ACC112 (cell line): ENCODE measurements around the gene RAD51B.

Source experiments
- H2AFZ ChIP-seq: fragments of 200-600 bp; sonication (generic); one replicate; pipeline ENCODE4 v1.6.0; 2017; ENCODE audit warnings: antibody characterized with exemption, low read length; ENCODE audit not compliant: unreplicated experiment
- H3K27ac ChIP-seq: fragments of 200-600 bp; sonication (generic); 2 replicates; pipeline ENCODE4 v1.5.1; 2014; ENCODE audit warnings: low read depth, mild to moderate bottlenecking, antibody characterized with exemption, low read length, moderate library complexity
- H3K27me3 ChIP-seq: fragments of 200-600 bp; sonication (generic); 2 replicates; pipeline ENCODE4 v1.6.1; 2014; ENCODE audit warnings: mild to moderate bottlenecking, antibody characterized with exemption, low read length, moderate library complexity, mixed read lengths; ENCODE audit not compliant: insufficient read depth
- H3K36me3 ChIP-seq: fragments of 200-600 bp; sonication (generic); 2 replicates; pipeline ENCODE4 v1.6.1; 2016; ENCODE audit warnings: mild to moderate bottlenecking, antibody characterized with exemption, low read length, moderate library complexity, mixed read lengths; ENCODE audit not compliant: insufficient read depth
- H3K4me1 ChIP-seq: fragments of 200-600 bp; sonication (generic); one replicate; pipeline ENCODE4 v1.6.1; 2016; ENCODE audit warnings: low read length, mixed read lengths; ENCODE audit not compliant: insufficient read depth, unreplicated experiment, control insufficient read depth
- H3K4me3 ChIP-seq: fragments of 200-600 bp; sonication (generic); 2 replicates; pipeline ENCODE4 v1.5.1; 2014; ENCODE audit warnings: mild to moderate bottlenecking, low read depth, low read length
- H3K79me2 ChIP-seq: fragments of 200-600 bp; sonication (generic); one replicate; pipeline ENCODE4 v1.6.0; 2016; ENCODE audit warnings: low read length; ENCODE audit not compliant: control insufficient read depth, unreplicated experiment, insufficient read depth

Gene RAD51B

DNA sequence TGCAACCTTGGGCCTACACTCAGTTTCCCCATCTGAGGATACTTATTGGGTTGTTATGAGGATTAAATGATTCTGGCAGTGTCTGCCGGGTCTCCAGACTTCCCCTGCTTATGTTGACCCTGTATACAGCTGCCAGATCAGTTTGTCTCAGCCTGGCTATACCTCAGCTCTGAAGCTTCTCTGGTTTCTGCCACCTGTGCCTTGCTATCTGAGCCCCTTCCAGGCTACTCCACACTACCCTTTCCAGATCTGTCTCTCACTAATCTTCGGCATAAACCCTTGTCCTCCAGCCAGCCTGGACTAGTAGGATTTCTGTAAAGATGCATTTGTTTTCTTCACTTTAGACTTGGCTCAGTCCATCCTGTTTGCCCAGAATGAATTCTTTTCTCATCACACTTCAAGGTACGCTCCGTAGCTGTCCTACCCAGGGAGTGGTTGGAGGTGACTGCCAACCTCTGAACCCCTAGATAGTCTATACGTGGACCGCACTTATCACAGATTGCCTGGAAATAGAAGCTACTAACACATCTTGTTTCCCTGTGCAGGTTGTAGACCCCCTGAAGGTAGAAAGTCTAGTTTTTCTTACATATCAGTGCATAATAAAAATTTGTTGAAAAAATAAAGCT, 422.4 kb downstream of the RAD51B start:
- no peak overlapping the region for H3K4me3 ChIP-seq
- H3K79me2 ChIP-seq = no peaks in the 10 kb centered on the region
- H3K27ac ChIP-seq = no peak overlapping the region
- no peaks in the 10 kb centered on the region for H3K36me3 ChIP-seq
- H3K27me3 ChIP-seq = no peaks in the 10 kb centered on the region
- no peak overlapping the region for H2AFZ ChIP-seq
- H3K4me1 ChIP-seq = peaks cover 26% of the 10 kb centered on the region

DNA sequence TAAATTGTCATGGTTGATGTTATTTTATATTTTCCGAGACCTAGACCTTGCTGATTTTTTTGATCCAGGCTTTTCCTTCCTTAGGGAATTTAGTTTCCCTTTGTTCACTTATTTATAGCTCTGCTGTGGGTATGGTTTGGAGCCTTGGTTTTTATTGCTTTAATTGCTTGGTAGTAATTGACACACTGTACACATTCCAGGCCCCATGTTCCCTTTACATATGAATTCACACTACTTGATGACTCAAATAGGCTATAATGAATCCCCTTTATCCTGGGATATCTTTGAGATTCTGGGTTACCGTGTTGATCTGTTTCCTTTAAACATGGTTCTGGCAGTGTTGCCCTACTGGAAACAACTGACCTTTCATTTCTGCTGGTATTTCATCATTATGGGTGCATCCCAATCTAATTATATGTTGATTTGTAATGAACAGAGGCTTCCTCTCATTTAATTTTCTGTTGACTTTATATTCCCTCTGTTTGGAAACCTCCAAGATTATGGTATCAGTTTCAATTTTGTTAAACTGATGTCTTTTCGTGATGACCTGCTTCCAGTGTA, 424.0 kb downstream of the RAD51B start:
- H3K79me2 ChIP-seq = no peaks in the 10 kb centered on the region
- no peaks in the 10 kb centered on the region for H3K27me3 ChIP-seq
- no peak overlapping the region for H3K4me3 ChIP-seq
- H3K36me3 ChIP-seq = no peaks in the 10 kb centered on the region
- no peak overlapping the region for H2AFZ ChIP-seq
- H3K27ac ChIP-seq = no peak overlapping the region
- H3K4me1 ChIP-seq = peaks cover 35% of the 10 kb centered on the region

DNA sequence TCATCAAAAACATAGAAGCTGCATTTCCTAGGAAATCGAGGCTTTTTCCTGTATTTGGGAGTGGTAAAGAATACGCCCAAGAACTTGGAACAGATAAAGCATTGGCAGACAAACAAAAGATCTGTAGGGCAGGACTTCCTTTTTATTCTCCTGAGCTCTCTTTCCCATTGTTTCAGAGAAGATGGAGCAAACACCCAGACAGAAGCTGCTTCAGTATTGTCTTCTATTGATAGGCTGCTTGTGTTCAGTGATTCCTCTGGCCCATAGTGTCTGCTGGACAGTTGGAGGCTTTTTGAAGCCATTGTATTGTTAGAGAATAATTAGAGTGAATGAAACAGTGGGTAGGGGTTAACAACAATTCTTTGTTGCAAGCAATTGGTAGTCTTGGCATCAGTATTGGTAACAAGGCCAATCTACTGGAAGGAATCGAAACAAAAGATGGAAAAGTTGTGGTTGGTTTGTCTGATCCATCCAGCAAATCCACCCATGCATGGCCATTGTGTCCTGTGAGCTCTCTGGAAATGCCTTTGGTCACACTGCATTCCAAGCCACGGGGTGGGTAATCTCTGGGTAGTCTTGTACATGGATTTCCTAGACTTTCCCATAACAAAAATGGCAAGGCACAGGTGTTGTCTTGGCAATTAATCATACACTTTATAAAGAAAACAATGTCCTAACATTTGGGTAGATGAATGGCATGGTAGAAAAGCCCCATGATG, 424.8 kb downstream of the RAD51B start:
- no peak overlapping the region for H2AFZ ChIP-seq
- H3K27ac ChIP-seq = no peak overlapping the region
- peaks cover 43% of the 10 kb centered on the region for H3K4me1 ChIP-seq
- no peaks in the 10 kb centered on the region for H3K36me3 ChIP-seq
- H3K79me2 ChIP-seq = no peaks in the 10 kb centered on the region
- no peak overlapping the region for H3K4me3 ChIP-seq
- H3K27me3 ChIP-seq = no peaks in the 10 kb centered on the region

DNA sequence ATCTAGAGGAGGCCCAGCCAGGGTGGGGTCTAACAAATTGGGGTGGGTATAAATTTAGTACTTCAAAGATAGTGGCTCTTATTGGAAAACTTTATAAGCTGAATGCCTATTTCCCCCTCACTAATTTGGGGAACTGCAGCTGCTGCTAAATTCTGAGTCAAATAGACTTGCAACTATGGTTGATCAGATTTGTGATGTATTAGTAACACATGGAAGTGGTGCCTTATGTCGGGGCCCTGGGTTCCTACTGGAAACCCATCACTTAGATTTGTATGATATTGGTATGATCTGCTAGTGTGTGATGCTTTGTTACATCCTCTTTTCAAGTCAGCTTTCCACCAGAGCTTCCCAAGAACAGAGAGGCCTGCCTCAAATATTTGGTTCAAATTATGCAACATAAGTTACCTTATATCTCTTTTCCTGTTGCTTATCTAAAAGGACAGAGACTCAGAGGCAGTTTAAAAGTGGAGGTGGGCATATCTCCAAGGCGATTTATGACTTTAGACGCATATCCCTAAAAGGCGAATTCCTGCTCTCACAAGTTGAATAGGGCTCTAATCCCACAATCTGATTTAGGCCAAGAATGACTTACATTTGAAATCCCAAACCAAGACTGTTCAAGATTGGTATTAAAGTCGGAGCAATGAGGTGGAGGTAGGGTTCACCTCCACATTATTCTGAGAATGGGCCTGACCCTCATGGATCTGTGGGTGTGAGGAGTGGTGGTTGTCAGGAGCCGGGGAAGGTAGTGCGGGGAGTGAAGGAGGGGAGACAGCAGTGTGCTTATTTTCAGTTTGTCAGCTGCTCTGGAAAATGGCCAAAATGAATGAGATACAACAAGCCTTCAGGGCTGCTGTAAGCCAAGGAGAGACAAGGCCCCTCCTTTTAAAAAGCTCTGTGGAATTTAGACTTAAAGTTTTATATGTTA, 425.8 kb downstream of the RAD51B start:
- H3K4me1 ChIP-seq = peaks cover 53% of the 10 kb centered on the region
- peak overlapping the region; percentile 69 for H2AFZ ChIP-seq
- H3K79me2 ChIP-seq = no peaks in the 10 kb centered on the region
- no peaks in the 10 kb centered on the region for H3K27me3 ChIP-seq
- H3K27ac ChIP-seq = 0 out of 2 replicates have a peak overlapping the region, but pooled peaks have one; percentile 11
- peak overlapping the region; percentile 57 for H3K4me3 ChIP-seq
- no peaks in the 10 kb centered on the region for H3K36me3 ChIP-seq

DNA sequence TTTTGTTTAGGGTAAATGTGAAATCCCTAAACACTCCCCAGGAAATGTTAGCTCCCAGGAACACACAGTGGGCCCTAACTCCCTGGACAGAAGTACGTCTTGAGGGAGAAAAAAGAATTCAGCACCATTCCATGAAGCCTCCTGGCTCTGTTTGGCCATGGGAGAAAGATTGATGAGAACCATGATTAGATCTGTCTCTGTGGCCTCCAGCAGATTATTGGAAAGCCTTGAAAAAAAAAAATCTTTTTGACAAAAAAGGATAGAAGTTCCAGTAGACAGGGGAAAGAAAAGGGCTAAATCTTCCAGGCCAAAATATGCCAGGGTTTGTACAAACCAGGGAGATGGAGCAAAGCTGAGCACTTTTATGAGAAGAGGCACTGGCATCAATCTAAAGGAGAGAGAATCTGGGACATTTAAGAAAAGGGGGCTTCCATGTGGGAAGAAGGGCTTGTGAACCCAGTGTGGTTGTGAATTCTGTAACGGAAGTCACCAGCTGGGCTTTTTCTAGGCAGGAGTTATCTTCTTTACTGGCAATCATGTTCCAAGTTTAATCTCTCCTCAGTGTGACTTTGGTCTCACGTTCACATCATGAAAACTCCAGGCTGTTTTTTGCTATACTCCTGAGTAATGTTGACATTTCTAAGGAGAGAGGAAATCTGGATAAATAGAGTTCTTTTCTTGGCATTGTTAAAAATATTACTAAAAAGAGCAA, 426.7 kb downstream of the RAD51B start:
- H3K4me3 ChIP-seq = no peak overlapping the region
- H3K27ac ChIP-seq = no peak overlapping the region
- H3K36me3 ChIP-seq = no peaks in the 10 kb centered on the region
- no peaks in the 10 kb centered on the region for H3K27me3 ChIP-seq
- H2AFZ ChIP-seq = no peak overlapping the region
- peaks cover 62% of the 10 kb centered on the region for H3K4me1 ChIP-seq
- no peaks in the 10 kb centered on the region for H3K79me2 ChIP-seq

DNA sequence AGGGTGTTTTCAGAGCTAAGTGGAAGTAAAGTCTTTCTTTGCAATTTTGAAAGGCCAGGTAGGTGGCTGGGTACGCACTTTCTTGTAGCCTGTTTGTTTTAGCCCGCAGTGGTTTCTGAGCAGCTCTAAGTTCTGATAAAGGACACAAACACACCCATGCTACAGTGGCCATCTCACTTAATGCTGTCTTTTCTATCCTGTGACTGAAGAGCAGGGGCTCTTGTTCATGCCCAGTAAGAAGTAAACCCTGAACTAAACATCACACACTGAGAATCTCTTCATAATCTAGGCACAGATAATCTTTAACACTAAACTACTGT, 427.2 kb downstream of the RAD51B start:
- H2AFZ ChIP-seq = no peak overlapping the region
- no peak overlapping the region for H3K4me3 ChIP-seq
- peaks cover 67% of the 10 kb centered on the region for H3K4me1 ChIP-seq
- no peaks in the 10 kb centered on the region for H3K79me2 ChIP-seq
- no peaks in the 10 kb centered on the region for H3K36me3 ChIP-seq
- H3K27me3 ChIP-seq = no peaks in the 10 kb centered on the region
- H3K27ac ChIP-seq = no peak overlapping the region

DNA sequence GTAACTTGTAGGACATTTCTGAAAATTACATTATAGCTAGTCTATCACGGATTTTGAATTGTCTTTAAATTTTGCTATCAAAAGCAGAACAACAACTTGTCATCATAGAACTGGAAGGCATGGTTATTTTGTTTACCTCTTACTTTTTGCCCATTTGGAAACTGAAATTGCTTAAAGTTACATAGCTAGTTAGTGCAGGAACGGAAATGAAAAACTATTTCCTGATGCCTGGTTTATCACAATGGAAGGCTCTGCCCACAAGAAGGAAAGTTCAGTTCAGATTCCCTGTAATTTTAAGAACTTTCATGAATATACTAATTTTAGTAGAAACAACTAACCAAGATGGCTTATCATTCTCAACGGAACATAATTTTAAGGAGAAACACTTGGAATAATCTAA, 427.7 kb downstream of the RAD51B start:
- H2AFZ ChIP-seq = no peak overlapping the region
- no peak overlapping the region for H3K27ac ChIP-seq
- H3K4me3 ChIP-seq = no peak overlapping the region
- no peaks in the 10 kb centered on the region for H3K36me3 ChIP-seq
- H3K4me1 ChIP-seq = peaks cover 67% of the 10 kb centered on the region
- H3K27me3 ChIP-seq = no peaks in the 10 kb centered on the region
- no peaks in the 10 kb centered on the region for H3K79me2 ChIP-seq

DNA sequence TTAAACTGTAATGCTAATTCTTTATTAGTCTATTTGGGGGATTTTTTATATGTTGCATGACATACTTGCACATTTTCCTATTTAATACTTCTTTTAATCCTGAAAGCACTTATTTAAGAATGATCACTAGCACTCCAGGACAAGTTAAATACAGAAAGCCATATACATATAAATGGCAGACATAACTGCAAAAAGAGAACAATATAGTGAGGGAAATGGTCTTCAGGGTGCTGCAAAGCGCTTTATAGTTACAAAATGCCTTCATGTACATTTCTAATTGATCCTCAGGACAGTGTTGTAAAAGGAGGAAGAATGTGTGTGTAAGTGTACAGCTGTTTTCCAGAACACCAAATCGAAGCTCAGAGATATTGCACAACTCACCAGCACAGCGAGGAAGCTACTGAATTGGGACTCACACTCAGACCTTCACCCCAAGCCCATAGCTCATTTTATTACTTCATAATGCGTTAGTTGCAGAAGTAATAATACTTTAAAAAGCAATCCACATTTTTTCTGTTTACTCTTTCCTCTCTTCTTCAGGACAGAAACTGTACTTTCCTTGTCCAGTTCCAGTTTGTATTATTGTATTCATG, 428.2 kb downstream of the RAD51B start:
- Histone ChIP-seq H3K79me2 (no peaks in the 10 kb centered on the region), H3K27ac (peak overlapping the region; percentile 37), H3K27me3 (no peaks in the 10 kb centered on the region), H3K4me1 (peaks cover 67% of the 10 kb centered on the region), H3K36me3 (no peaks in the 10 kb centered on the region), H2AFZ (peak overlapping the region; percentile 36), H3K4me3 (no peak overlapping the region)

DNA sequence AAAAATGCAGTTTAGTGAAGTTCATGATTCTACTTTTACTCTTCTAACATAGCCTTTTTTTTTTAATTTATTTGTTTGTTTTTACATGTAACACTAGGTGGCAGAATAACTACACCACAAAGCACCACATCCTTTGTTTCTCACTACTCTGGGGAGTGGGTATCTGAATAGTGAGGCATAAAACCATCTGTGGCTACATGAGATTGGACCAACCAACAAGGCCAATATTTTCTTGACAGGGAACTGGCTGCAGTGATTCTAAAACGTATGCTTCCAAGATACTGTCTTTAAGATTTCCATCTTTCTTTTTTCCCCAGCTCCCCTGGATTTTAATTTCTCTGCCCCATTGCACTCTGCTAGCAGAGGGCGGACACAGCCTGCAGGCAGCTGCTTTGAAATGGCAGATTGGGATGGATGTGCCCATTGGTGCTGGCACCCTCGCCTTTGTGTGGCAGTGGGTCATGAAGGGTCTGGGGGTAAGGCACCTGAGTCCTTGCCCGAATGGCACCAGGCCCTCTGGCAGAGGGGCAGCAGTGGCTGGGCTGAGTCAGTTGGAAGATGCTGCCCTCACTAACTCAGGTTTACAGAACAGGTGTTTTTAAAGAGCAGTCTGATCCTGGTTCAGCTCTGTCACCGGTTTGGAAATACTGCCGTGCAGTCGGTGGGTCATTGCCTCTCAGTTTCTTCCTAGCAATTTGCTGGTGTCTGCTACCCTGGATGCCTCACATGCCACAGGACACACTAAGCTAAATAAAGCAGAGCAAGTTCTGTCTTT, 429.1 kb downstream of the RAD51B start:
- Histone ChIP-seq H3K79me2 (no peaks in the 10 kb centered on the region), H3K27ac (peak overlapping the region; percentile 37), H3K36me3 (no peaks in the 10 kb centered on the region), H3K4me3 (no peak overlapping the region), H3K27me3 (no peaks in the 10 kb centered on the region), H3K4me1 (peaks cover 70% of the 10 kb centered on the region), H2AFZ (no peak overlapping the region)
